ENCODE measurements around the gene ALKBH5. TPM values are rescaled to one million over a fixed set of nuclear protein-coding genes. Genes with fewer than 3 reads are reported as not detected.
A peak's percentile ranks its signal among the peaks of the same experiment; 100 is the strongest.

Gene ALKBH5
- total RNA-seq, 2 experiments from 2014 or later: 99.3 to 125 TPM

- H4K20me1 ChIP-seq (ENCODE audit: insufficient read depth, low read length): no peaks in the 10 kb centered on the region
- no peak overlapping the region for H3K27ac ChIP-seq (ENCODE audit: low read depth, low read length, poor library complexity, severe bottlenecking)
- intact Hi-C loops (cut with micrococcal nuclease; ENCODE audit: unreplicated experiment): loop anchor here (10.0 kb wide), 1 partner anchor 62 kb away; no protein-coding TSS in a partner anchor
- TF ChIP-seq CTCF (conservative IDR thresholded peaks at IDR 0.05; ENCODE audit: low read length): no peak
- no peak for TF ChIP-seq EZH2phosphoT487 (IDR thresholded peaks at IDR 0.05; ENCODE audit: borderline replicate concordance, low read depth, low read length)
- H2AFZ ChIP-seq (ENCODE audit: low read length): no peak overlapping the region
- BruUV-seq (replicated peaks): no TSS peak
- H3K4me1 ChIP-seq (ENCODE audit: insufficient read depth, low read length, poor library complexity, severe bottlenecking): peaks cover 34% of the 10 kb centered on the region
- ChIA-PET CTCF (ENCODE audit: unreplicated experiment) (no interaction called here), POLR2A (no interaction called here)
- no peaks in the 10 kb centered on the region for H3K36me3 ChIP-seq (ENCODE audit: insufficient read depth, low read length)
- H3K9me2 ChIP-seq (ENCODE audit: insufficient read depth, low read length): no peaks in the 10 kb centered on the region
- DNase-seq (ENCODE audit: low spot score): no peak
- H3K79me2 ChIP-seq (ENCODE audit: insufficient read depth, low read depth, low read length): no peaks in the 10 kb centered on the region
- H3K4me2 ChIP-seq (ENCODE audit: low read length): no peak overlapping the region
- no peaks in the 10 kb centered on the region for H3K9me3 ChIP-seq (ENCODE audit: low read length)
- H3K4me3 ChIP-seq (ENCODE audit: low read depth, low read length, poor library complexity, severe bottlenecking): no peak overlapping the region
These were observed 26.7 kb upstream of the ALKBH5 start for GRCh38 chr17:18156976-18157280.

GRCh38 chr17:18157354-18157985, 26.2 kb upstream of the ALKBH5 start:
- Histone ChIP-seq H3K4me3 (ENCODE audit: low read depth, low read length, poor library complexity, severe bottlenecking) (no peak overlapping the region), H3K36me3 (ENCODE audit: insufficient read depth, low read length) (no peaks in the 10 kb centered on the region), H4K20me1 (ENCODE audit: insufficient read depth, low read length) (no peaks in the 10 kb centered on the region), H3K9me3 (ENCODE audit: low read length) (no peaks in the 10 kb centered on the region), H3K27ac (ENCODE audit: low read depth, low read length, poor library complexity, severe bottlenecking) (no peak overlapping the region), H3K4me1 (ENCODE audit: insufficient read depth, low read length, poor library complexity, severe bottlenecking) (peaks cover 34% of the 10 kb centered on the region), H2AFZ (ENCODE audit: low read length) (peak overlapping the region; percentile 15; the same call in 1 of the 2 replicates), H3K9me2 (ENCODE audit: insufficient read depth, low read length) (no peaks in the 10 kb centered on the region), H3K4me2 (ENCODE audit: low read length) (peak overlapping the region; percentile 65; the same call in 1 of the 2 replicates), H3K79me2 (ENCODE audit: insufficient read depth, low read depth, low read length) (no peaks in the 10 kb centered on the region)
- intact Hi-C loops (cut with micrococcal nuclease; ENCODE audit: unreplicated experiment): loop anchor here (10.0 kb wide), 1 partner anchor 63 kb away; no protein-coding TSS in a partner anchor
- no peak for DNase-seq (ENCODE audit: low spot score)
- no TSS peak for BruUV-seq (replicated peaks)
- ChIA-PET POLR2A (interaction anchor here (0.5 to 1.3 kb wide), 2 partner anchors 7 to 25 kb away, joined by 3 to 5 read pairs; partner anchors contain the start of gene ALKBH5), CTCF (ENCODE audit: unreplicated experiment) (interaction anchor here (0.6 kb wide), 1 partner anchor 9 kb away, joined by 3 read pairs; no protein-coding TSS in a partner anchor)
- TF ChIP-seq EZH2phosphoT487 (IDR thresholded peaks at IDR 0.05; ENCODE audit: borderline replicate concordance, low read depth, low read length): no peak
- TF ChIP-seq CTCF (conservative IDR thresholded peaks at IDR 0.05; ENCODE audit: low read length): no peak

GRCh38 chr17:18158022-18158600, 25.5 kb upstream of the ALKBH5 start:
- no peaks in the 10 kb centered on the region for H4K20me1 ChIP-seq (ENCODE audit: insufficient read depth, low read length)
- peak overlapping the region; percentile 65 for H3K4me2 ChIP-seq (ENCODE audit: low read length)
- ChIA-PET CTCF (ENCODE audit: unreplicated experiment) (interaction anchor here (0.6 kb wide), 1 partner anchor 8 kb away, joined by 3 read pairs; no protein-coding TSS in a partner anchor), POLR2A (interaction anchor here (0.5 to 1.3 kb wide), 2 partner anchors 8 to 25 kb away, joined by 3 to 5 read pairs; partner anchors contain the start of gene ALKBH5)
- H3K9me3 ChIP-seq (ENCODE audit: low read length): no peaks in the 10 kb centered on the region
- intact Hi-C loops (cut with micrococcal nuclease; ENCODE audit: unreplicated experiment): loop anchor here (1.0 to 10.0 kb wide), 3 partner anchors 25 to 186 kb away; partner anchors contain the start of genes ALKBH5, DRC3 and TOM1L2
- DNase-seq (ENCODE audit: low spot score): peak; percentile 92
- H3K36me3 ChIP-seq (ENCODE audit: insufficient read depth, low read length): no peaks in the 10 kb centered on the region
- H3K27ac ChIP-seq (ENCODE audit: low read depth, low read length, poor library complexity, severe bottlenecking): no peak overlapping the region
- no peak for TF ChIP-seq CTCF (conservative IDR thresholded peaks at IDR 0.05; ENCODE audit: low read length)
- TF ChIP-seq EZH2phosphoT487 (IDR thresholded peaks at IDR 0.05; ENCODE audit: borderline replicate concordance, low read depth, low read length): no peak
- no peaks in the 10 kb centered on the region for H3K9me2 ChIP-seq (ENCODE audit: insufficient read depth, low read length)
- H3K79me2 ChIP-seq (ENCODE audit: insufficient read depth, low read depth, low read length): no peaks in the 10 kb centered on the region
- peak overlapping the region; percentile 15; the same call in 1 of the 2 replicates for H2AFZ ChIP-seq (ENCODE audit: low read length)
- H3K4me3 ChIP-seq (ENCODE audit: low read depth, low read length, poor library complexity, severe bottlenecking): peak overlapping the region; percentile 58
- no TSS peak for BruUV-seq (replicated peaks)
- H3K4me1 ChIP-seq (ENCODE audit: insufficient read depth, low read length, poor library complexity, severe bottlenecking): peaks cover 32% of the 10 kb centered on the region

Measured in OCI-LY7 (cell line).